Measurements from ENCODE around the gene NDUFS5. TPM values are rescaled to one million over a fixed set of nuclear protein-coding genes. Genes with fewer than 3 reads are reported as not detected.
"Not testable (repeated sequence)": the region's sequence is repeated elsewhere in the genome, so short reads cannot be mapped to it uniquely, and the experiment has no call there.

The NDUFS5 gene
- total and polyA plus RNA-seq, 10 of the 15 experiments (the other 5 are each of a cell fraction or from before 2014, with no cell fraction given), result 240 to 1,578 (median 831) TPM

GRCh38 chr1:39065542-39065941 lies 39.4 kb downstream of the NDUFS5 start:
- WGBS (ENCODE audit: insufficient coverage, insufficient replicate concordance, low lambda C conversion rate, missing lambda C conversion rate), result 82% methylated on average over 3 of the region's 3 CpGs
- RAD21 ChIA-PET (ENCODE audit: unreplicated experiment), result no interaction called here
- Histone ChIP-seq H3K27ac (ENCODE audit: control insufficient read depth, insufficient read depth) (no peak overlapping the region), H3K36me3 (ENCODE audit: control insufficient read depth in 2 of 2, insufficient read depth in 2 of 2, low read length in 1 of 2) (no peaks in the 10 kb centered on the region), H3K9me3 (replicated peaks; ENCODE audit: control insufficient read depth, insufficient read depth, low read length) (no peaks in the 10 kb centered on the region), H2AFZ (ENCODE audit: control insufficient read depth, low read depth, low read length) (no peak overlapping the region), H3K4me2 (ENCODE audit: control insufficient read depth, insufficient read depth) (no peak overlapping the region), H3K4me3 (no peak overlapping the region), H3K79me2 (ENCODE audit: control insufficient read depth, insufficient read depth, low read length) (no peaks in the 10 kb centered on the region), H3K9ac (ENCODE audit: control insufficient read depth, insufficient read depth, low read length) (no peak overlapping the region), H4K20me1 (ENCODE audit: control insufficient read depth, insufficient read depth) (no peaks in the 10 kb centered on the region), H3K4me1 (ENCODE audit: control insufficient read depth, insufficient read depth, low read length) (no peaks in the 10 kb centered on the region), H3K27me3 (replicated peaks in 1 of 2; ENCODE audit: control insufficient read depth in 2 of 2, insufficient read depth in 2 of 2, low read length in 1 of 2) (no peaks in the 10 kb centered on the region)
- BruUV-seq (replicated peaks), result no TSS peak
- CTCF ChIA-PET, result no interaction called here
- ATAC-seq (no peak), DNase-seq (ENCODE audit: low read depth, low spot score) (no peak), FAIRE-seq (no peak)
- POLR2A ChIA-PET, result no interaction called here
- SMC1A ChIA-PET (ENCODE audit: uncharacterized antibody, unreplicated experiment), result no interaction called here
- TF ChIP-seq, protein P1, sequence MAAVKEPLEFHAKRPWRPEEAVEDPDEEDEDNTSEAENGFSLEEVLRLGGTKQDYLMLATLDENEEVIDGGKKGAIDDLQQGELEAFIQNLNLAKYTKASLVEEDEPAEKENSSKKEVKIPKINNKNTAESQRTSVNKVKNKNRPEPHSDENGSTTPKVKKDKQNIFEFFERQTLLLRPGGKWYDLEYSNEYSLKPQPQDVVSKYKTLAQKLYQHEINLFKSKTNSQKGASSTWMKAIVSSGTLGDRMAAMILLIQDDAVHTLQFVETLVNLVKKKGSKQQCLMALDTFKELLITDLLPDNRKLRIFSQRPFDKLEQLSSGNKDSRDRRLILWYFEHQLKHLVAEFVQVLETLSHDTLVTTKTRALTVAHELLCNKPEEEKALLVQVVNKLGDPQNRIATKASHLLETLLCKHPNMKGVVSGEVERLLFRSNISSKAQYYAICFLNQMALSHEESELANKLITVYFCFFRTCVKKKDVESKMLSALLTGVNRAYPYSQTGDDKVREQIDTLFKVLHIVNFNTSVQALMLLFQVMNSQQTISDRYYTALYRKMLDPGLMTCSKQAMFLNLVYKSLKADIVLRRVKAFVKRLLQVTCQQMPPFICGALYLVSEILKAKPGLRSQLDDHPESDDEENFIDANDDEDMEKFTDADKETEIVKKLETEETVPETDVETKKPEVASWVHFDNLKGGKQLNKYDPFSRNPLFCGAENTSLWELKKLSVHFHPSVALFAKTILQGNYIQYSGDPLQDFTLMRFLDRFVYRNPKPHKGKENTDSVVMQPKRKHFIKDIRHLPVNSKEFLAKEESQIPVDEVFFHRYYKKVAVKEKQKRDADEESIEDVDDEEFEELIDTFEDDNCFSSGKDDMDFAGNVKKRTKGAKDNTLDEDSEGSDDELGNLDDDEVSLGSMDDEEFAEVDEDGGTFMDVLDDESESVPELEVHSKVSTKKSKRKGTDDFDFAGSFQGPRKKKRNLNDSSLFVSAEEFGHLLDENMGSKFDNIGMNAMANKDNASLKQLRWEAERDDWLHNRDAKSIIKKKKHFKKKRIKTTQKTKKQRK (IDR thresholded peaks at IDR 0.05; ENCODE audit: low read depth, low read length), result no peak
- no peak for TF ChIP-seq RB1 (IDR thresholded peaks at IDR 0.05; ENCODE audit: borderline replicate concordance)
- no peak for TF ChIP-seq BRCA1 (IDR thresholded peaks at IDR 0.05; ENCODE audit: low read depth, low read length)
- TF ChIP-seq, protein P2, sequence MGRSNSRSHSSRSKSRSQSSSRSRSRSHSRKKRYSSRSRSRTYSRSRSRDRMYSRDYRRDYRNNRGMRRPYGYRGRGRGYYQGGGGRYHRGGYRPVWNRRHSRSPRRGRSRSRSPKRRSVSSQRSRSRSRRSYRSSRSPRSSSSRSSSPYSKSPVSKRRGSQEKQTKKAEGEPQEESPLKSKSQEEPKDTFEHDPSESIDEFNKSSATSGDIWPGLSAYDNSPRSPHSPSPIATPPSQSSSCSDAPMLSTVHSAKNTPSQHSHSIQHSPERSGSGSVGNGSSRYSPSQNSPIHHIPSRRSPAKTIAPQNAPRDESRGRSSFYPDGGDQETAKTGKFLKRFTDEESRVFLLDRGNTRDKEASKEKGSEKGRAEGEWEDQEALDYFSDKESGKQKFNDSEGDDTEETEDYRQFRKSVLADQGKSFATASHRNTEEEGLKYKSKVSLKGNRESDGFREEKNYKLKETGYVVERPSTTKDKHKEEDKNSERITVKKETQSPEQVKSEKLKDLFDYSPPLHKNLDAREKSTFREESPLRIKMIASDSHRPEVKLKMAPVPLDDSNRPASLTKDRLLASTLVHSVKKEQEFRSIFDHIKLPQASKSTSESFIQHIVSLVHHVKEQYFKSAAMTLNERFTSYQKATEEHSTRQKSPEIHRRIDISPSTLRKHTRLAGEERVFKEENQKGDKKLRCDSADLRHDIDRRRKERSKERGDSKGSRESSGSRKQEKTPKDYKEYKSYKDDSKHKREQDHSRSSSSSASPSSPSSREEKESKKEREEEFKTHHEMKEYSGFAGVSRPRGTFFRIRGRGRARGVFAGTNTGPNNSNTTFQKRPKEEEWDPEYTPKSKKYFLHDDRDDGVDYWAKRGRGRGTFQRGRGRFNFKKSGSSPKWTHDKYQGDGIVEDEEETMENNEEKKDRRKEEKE (IDR thresholded peaks at IDR 0.05), result no peak
- TF ChIP-seq FOXK2 (IDR thresholded peaks at IDR 0.05), result no peak
- no peak for TF ChIP-seq USF1 (IDR thresholded peaks at IDR 0.05; ENCODE audit: borderline replicate concordance, extremely low read length, insufficient read depth, low read depth, low read length)
- no peak for TF ChIP-seq SPI1 (IDR thresholded peaks at IDR 0.05; ENCODE audit: borderline replicate concordance, insufficient read depth, low read depth, low read length)
- TF ChIP-seq CBX3 (IDR thresholded peaks at IDR 0.05; ENCODE audit: borderline replicate concordance, low read depth), result no peak
- in situ Hi-C loops (cut with MboI), result no loop called here
- intact Hi-C loops (cut with micrococcal nuclease; ENCODE audit: unreplicated experiment), result no loop called here

- FAIRE-seq; BruUV-seq (replicated peaks); H3K27ac ChIP-seq (ENCODE audit: control insufficient read depth, insufficient read depth); RAD21 ChIA-PET (ENCODE audit: unreplicated experiment); H4K20me1 ChIP-seq (ENCODE audit: control insufficient read depth, insufficient read depth); H3K4me3 ChIP-seq; H3K79me2 ChIP-seq (ENCODE audit: control insufficient read depth, insufficient read depth, low read length); DNase-seq (ENCODE audit: low read depth, low spot score); POLR2A ChIA-PET; H3K9ac ChIP-seq (ENCODE audit: control insufficient read depth, insufficient read depth, low read length); H3K4me2 ChIP-seq (ENCODE audit: control insufficient read depth, insufficient read depth); H3K27me3 ChIP-seq (replicated peaks in 1 of 2; ENCODE audit: control insufficient read depth in 2 of 2, insufficient read depth in 2 of 2, low read length in 1 of 2); ATAC-seq; H2AFZ ChIP-seq (ENCODE audit: control insufficient read depth, low read depth, low read length); in situ Hi-C loops (cut with MboI); H3K9me3 ChIP-seq (replicated peaks; ENCODE audit: control insufficient read depth, insufficient read depth, low read length); H3K4me1 ChIP-seq (ENCODE audit: control insufficient read depth, insufficient read depth, low read length); intact Hi-C loops (cut with micrococcal nuclease; ENCODE audit: unreplicated experiment); H3K36me3 ChIP-seq (ENCODE audit: control insufficient read depth in 2 of 2, insufficient read depth in 2 of 2, low read length in 1 of 2); CTCF ChIA-PET: not testable (repeated sequence)
- SMC1A ChIA-PET (ENCODE audit: uncharacterized antibody, unreplicated experiment), result interaction anchor here (1.3 kb wide), 1 partner anchor 10 kb away, joined by 3 read pairs; no protein-coding TSS in a partner anchor
- WGBS (ENCODE audit: insufficient coverage, insufficient replicate concordance, low lambda C conversion rate, missing lambda C conversion rate), result 95% methylated on average over 7 of the region's 7 CpGs
Observed at GRCh38 chr1:39068227-39068626, 42.1 kb downstream of the NDUFS5 start.
